D721Med (cell line): ENCODE measurements around the gene PANX2.
"Not testable (repeated sequence)": the region's sequence is repeated elsewhere in the genome, so short reads cannot be mapped to it uniquely, and the experiment has no call there.

Experiments used
- DNase-seq: peaks from one replicate; pipeline ENCODE4 v3.0.0; 2011; ENCODE audit warnings: low spot score; ENCODE audit not compliant: insufficient read length
- FAIRE-seq: peaks from 2 replicates; lab custom pipeline; 2011; peaks lifted over from hg19 to GRCh38; lab: Jason Lieb, UNC
- CTCF ChIP-seq: IDR thresholded peaks from 2 replicates; pipeline ENCODE4 v1.5.1; 2012; ENCODE audit warnings: mild to moderate bottlenecking, control low read depth; ENCODE audit not compliant: insufficient read depth; ENCODE audit errors: missing control alignments

Gene PANX2

GRCh38 chr22:50141891-50142363 lies 28.6 kb upstream of the PANX2 start:
- FAIRE-seq: no peak
- no peak for DNase-seq
- TF ChIP-seq CTCF: peak; percentile 28

GRCh38 chr22:50143096-50143495 lies 27.4 kb upstream of the PANX2 start:
- no peak for FAIRE-seq
- no peak for TF ChIP-seq CTCF
- DNase-seq: no peak

GRCh38 chr22:50144005-50144614 lies 26.4 kb upstream of the PANX2 start:
- no peak for TF ChIP-seq CTCF
- no peak for DNase-seq
- no peak for FAIRE-seq

- DNase-seq (no peak), FAIRE-seq (no peak)
- no peak for TF ChIP-seq CTCF
Measured at GRCh38 chr22:50145721-50146438, 24.7 kb upstream of the PANX2 start.

GRCh38 chr22:50146439-50147238 lies 23.9 kb upstream of the PANX2 start:
- FAIRE-seq (no peak), DNase-seq (no peak)
- TF ChIP-seq CTCF: peak; percentile 61

- not testable (repeated sequence) for DNase-seq, FAIRE-seq
Measured at GRCh38 chr22:50147258-50148165, 23.0 kb upstream of the PANX2 start.

GRCh38 chr22:50148166-50148500 lies 22.4 kb upstream of the PANX2 start:
- TF ChIP-seq CTCF: no peak
- FAIRE-seq: no peak
- no peak for DNase-seq
